Measurements from ENCODE around the gene MTHFD1.

DNA sequence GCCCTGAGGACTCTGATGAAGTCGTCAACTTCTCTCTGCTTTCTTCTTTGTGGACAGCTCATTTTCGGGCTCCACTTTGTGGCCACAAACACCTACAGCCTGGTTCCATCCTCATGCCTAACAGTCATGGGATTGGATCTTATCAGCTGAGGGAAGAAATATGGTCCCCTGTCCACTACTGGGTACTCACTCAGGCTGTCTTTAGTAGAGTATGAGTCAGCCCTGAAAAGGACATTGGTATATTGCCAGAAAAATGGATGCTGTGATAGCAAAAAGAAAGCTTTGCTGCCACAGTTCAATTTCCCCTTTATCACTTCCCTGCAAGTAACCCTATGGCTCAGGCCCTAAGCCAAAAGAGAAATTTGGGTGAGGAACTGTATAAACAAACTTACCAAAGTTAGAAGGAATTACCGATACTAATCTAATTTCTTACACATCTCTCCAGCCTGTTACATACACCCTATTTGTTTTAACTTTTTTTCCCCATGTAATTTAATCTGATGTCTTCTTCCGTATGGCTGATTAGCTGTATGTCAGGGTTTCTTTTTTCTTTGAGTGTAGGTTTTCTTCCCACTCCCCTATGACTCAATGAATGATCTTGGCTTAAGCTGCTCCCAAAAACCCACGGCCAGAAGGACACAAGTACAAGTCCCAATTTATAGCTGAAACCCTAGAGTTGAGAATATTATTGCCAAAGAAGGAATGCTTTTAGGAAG is 29.1 kb downstream of the MTHFD1 start:
- no peak for TF ChIP-seq CTCF (IDR thresholded peaks at IDR 0.05 in 8 of 11, conservative IDR thresholded peaks at IDR 0.05 in 3 of 11)
- TF ChIP-seq POLR2A (IDR thresholded peaks at IDR 0.05): no peak

All from spleen (tissue), 7 donors.